ENCODE results near the gene SOX21.

SOX21 gene

DNA sequence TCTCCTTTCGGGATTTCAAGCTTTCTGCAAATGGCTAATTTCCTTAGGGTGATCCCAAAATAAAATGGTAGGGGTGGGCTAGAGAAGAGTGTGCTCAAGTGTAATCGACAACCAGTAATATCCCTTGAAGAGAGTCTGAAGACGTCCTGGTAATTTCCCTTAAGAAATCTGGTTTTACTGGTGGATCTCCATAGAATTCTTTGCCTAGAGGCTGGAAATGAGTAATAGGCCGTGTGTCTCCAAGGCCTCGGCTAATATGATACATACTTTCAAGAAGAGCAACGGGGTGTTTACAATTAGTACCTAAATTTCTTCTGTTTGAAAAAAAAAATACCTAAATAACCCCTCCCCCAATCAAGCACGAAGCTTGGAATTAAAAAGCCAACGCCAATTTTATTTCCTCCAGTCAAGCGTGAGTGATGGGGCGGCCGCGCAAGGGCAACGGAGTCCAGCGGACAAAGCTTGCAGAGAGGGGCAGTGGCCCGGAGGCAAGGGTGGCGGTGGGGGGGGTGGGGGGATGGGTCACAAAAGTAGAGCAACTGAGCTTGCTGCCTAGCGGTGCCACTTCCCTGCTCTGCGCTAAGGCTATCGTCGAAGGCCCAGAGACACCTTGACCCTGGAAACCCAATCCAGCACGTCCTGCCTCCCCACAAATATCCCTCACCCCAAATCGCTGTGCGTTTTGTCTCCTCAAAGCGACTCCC lies 7.8 kb downstream of the SOX21 start:
- TF ChIP-seq FOXP2 (optimal IDR thresholded peaks at IDR 0.05; ENCODE audit: borderline replicate concordance, extremely low read depth, extremely low read length, insufficient read depth) = no peak
- no peak for TF ChIP-seq TAF1 (IDR thresholded peaks at IDR 0.05; ENCODE audit: borderline replicate concordance, insufficient read depth, low read length)
- TF ChIP-seq POLR2AphosphoS5 (IDR thresholded peaks at IDR 0.05; ENCODE audit: low read depth, low read length) = no peak
- TF ChIP-seq SIN3A (IDR thresholded peaks at IDR 0.05; ENCODE audit: borderline replicate concordance, insufficient read depth, low read length) = no peak
- TF ChIP-seq, protein P1, sequence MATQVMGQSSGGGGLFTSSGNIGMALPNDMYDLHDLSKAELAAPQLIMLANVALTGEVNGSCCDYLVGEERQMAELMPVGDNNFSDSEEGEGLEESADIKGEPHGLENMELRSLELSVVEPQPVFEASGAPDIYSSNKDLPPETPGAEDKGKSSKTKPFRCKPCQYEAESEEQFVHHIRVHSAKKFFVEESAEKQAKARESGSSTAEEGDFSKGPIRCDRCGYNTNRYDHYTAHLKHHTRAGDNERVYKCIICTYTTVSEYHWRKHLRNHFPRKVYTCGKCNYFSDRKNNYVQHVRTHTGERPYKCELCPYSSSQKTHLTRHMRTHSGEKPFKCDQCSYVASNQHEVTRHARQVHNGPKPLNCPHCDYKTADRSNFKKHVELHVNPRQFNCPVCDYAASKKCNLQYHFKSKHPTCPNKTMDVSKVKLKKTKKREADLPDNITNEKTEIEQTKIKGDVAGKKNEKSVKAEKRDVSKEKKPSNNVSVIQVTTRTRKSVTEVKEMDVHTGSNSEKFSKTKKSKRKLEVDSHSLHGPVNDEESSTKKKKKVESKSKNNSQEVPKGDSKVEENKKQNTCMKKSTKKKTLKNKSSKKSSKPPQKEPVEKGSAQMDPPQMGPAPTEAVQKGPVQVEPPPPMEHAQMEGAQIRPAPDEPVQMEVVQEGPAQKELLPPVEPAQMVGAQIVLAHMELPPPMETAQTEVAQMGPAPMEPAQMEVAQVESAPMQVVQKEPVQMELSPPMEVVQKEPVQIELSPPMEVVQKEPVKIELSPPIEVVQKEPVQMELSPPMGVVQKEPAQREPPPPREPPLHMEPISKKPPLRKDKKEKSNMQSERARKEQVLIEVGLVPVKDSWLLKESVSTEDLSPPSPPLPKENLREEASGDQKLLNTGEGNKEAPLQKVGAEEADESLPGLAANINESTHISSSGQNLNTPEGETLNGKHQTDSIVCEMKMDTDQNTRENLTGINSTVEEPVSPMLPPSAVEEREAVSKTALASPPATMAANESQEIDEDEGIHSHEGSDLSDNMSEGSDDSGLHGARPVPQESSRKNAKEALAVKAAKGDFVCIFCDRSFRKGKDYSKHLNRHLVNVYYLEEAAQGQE (IDR thresholded peaks at IDR 0.05; ENCODE audit: insufficient read depth in 1 of 2, low read depth in 2 of 2, low read length in 2 of 2) = no peak

DNA sequence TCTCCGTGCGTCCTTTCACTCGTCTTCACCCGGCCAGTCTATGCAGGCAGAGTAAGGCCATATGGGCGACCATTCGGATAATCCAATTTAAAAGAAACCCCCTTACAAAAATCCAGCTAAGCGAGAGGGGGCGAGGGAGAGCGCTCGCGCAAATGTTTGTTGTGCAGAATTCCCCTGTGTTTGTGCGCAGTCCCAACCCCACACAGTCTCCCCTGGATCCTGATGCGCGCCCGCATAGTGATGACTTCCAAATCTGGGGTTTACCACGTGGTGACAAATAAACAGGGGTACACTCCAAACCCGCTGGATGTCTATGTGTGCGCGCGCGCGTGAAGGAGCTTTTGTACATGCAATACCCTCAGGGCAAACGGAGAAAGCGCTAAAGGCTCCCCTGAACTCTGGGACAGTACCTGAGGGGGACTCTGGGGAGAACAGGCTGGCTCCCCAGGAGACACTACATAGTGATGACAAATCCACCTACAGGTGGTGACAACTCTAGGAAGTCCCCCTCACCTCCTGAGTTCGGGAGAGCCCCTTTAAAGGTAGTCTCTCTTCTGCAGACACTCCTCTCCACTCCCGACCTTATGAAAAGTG lies 8.5 kb downstream of the SOX21 start:
- no peak for TF ChIP-seq TAF1 (IDR thresholded peaks at IDR 0.05; ENCODE audit: borderline replicate concordance, insufficient read depth, low read length)

DNA sequence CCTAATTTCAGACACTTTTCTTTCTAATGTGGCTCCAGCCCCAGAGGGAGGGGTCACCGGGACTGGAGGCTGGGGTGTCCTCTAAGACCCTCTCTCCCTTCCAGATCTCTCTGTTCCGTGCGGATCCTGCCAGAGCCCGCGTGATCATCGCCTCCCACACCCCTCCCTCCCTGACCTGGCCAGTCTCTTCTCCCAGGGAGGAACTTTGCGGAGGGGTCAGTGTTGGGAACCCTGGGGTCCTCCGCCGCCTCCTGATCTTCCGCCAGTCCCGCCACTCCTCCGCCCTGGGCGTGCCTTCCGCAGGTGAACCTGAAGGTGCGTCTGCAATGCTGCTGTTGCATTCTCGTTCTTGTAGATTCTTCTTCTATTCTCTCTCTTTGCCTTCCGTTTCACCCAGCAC lies 9.1 kb downstream of the SOX21 start:
- TF ChIP-seq TAF1 (IDR thresholded peaks at IDR 0.05; ENCODE audit: borderline replicate concordance, insufficient read depth, low read length) (no peak), FOXP2 (optimal IDR thresholded peaks at IDR 0.05; ENCODE audit: borderline replicate concordance, extremely low read depth, extremely low read length, insufficient read depth) (no peak), POLR2AphosphoS5 (IDR thresholded peaks at IDR 0.05; ENCODE audit: low read depth, low read length) (no peak), SIN3A (IDR thresholded peaks at IDR 0.05; ENCODE audit: borderline replicate concordance, insufficient read depth, low read length) (no peak)
- TF ChIP-seq, protein P1 (IDR thresholded peaks at IDR 0.05; ENCODE audit: insufficient read depth in 1 of 2, low read depth in 2 of 2, low read length in 2 of 2) = no peak

DNA sequence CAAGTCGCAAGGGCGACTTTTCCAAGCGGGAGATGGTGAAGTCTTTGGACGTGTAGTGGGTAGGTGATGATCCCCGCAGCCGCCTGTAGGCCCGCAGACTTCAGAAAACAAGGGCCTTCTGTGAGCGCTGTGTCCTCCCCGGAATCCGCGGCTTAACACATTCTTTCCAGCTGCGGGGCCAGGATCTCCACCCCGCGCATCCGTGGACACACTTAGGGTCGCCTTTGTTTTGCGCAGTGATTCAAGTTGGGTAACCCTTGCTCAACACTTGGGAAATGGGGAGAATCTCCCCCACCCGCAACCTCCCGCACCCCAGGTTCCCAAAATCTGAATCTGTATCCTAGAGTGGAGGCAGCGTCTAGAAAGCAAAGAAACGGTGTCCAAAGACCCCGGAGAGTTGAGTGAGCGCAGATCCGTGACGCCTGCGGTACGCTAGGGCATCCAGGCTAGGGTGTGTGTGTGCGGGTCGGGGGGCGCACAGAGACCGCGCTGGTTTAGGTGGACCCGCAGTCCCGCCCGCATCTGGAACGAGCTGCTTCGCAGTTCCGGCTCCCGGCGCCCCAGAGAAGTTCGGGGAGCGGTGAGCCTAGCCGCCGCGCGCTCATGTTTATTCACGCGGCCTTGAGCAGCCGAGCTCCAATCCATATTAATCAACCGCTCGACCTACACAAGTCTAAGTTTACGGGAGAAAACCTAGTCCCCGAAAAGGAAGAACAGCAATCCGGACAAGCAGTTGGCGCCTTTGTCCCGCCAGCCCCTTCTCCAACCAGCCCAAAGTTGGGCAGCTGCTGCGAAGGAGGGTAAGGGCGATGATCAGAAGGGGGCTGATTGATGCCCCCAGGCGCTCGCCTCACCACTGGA lies 9.9 kb downstream of the SOX21 start:
- TF ChIP-seq, protein P1 (IDR thresholded peaks at IDR 0.05; ENCODE audit: insufficient read depth in 1 of 2, low read depth in 2 of 2, low read length in 2 of 2) = no peak
- TF ChIP-seq FOXP2 (optimal IDR thresholded peaks at IDR 0.05; ENCODE audit: borderline replicate concordance, extremely low read depth, extremely low read length, insufficient read depth) (no peak), SIN3A (IDR thresholded peaks at IDR 0.05; ENCODE audit: borderline replicate concordance, insufficient read depth, low read length) (no peak), POLR2AphosphoS5 (IDR thresholded peaks at IDR 0.05; ENCODE audit: low read depth, low read length) (no peak), TAF1 (IDR thresholded peaks at IDR 0.05; ENCODE audit: borderline replicate concordance, insufficient read depth, low read length) (no peak)

DNA sequence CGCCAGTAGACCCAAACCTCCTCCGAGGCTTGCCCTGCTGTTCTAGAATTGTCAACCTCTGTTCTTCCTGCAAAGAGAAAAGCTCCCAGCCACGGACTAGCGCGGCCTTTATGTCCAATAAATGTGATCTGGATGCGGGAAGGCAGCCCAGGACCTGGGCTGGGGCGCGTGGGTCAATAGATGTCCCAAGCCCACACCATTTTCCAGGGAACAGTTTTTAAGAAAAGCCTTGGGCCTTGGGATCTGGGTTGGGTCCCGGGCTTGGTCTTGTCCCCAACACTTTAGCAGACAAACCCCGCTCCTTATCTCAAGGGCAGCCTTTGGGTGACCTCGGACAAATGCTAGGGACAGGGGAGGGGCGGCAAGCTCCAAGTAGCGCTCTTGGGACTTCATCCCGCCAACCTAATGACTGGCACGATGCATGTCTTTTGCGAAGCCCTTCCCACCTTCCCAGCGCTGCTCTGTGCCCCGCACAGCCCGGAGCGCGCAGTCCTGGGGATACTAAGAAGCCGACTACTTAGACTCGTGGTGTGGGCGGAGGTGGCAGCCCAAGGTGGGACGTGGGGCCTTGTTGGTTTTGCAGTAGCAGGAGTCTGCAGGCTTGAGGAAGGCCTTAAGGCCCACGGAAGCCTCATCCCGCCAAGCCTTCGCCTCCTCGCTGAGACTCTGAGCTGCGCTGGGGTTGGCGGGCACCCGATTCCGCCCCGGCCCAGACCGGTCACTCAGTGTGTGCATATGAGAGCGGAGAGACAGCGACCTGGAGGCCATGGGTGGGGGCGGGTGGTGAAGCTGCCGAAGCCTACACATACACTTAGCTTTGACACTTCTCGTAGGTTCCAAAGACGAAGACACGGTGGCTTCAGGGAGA lies 10.8 kb downstream of the SOX21 start:
- TF ChIP-seq POLR2AphosphoS5 (IDR thresholded peaks at IDR 0.05; ENCODE audit: low read depth, low read length) (no peak), SIN3A (IDR thresholded peaks at IDR 0.05; ENCODE audit: borderline replicate concordance, insufficient read depth, low read length) (no peak), FOXP2 (optimal IDR thresholded peaks at IDR 0.05; ENCODE audit: borderline replicate concordance, extremely low read depth, extremely low read length, insufficient read depth) (no peak), TAF1 (IDR thresholded peaks at IDR 0.05; ENCODE audit: borderline replicate concordance, insufficient read depth, low read length) (no peak)
- TF ChIP-seq, protein P1 (IDR thresholded peaks at IDR 0.05; ENCODE audit: insufficient read depth in 1 of 2, low read depth in 2 of 2, low read length in 2 of 2) = no peak
